Liver (tissue), 9 donors: ENCODE data around the gene CEACAM16. TPM values are rescaled to one million over a fixed set of nuclear protein-coding genes. Genes with fewer than 3 reads are reported as not detected.

ENCODE experiments used
- DNase-seq: peaks from one replicate; pipeline ENCODE4 v3.0.0-alpha.2; 2017; ENCODE audit warnings: low spot score
- H3K27ac ChIP-seq, 2 donors: one replicate each; pipeline ENCODE4 v1.7.0; 2013; ENCODE audit warnings: inconsistent platforms in 2 of 2, low read length in 2 of 2, control low read depth in 1 of 2, low read depth in 1 of 2, mild to moderate bottlenecking in 1 of 2
- H3K27me3 ChIP-seq, 4 donors: one replicate each; pipeline versions ENCODE4 v1.6.1 to v1.7.0; 2013; ENCODE audit warnings: low read length in 3 of 4, inconsistent platforms in 1 of 4, mild to moderate bottlenecking in 1 of 4, moderate library complexity in 1 of 4; ENCODE audit not compliant: control insufficient read depth in 4 of 4, insufficient read depth in 4 of 4
- H3K36me3 ChIP-seq, 4 donors: one replicate each; pipeline versions ENCODE4 v1.6.1 to v1.7.0; 2013; ENCODE audit warnings: low read length in 3 of 4, mild to moderate bottlenecking in 3 of 4, low read depth in 1 of 4, moderate library complexity in 1 of 4; ENCODE audit not compliant: control insufficient read depth in 4 of 4, insufficient read depth in 3 of 4
- H3K4me1 ChIP-seq, 4 donors: one replicate each; pipeline versions ENCODE4 v1.6.1 to v1.7.0; 2013; ENCODE audit warnings: low read length in 3 of 4, mild to moderate bottlenecking in 3 of 4, moderate library complexity in 1 of 4; ENCODE audit not compliant: control insufficient read depth in 4 of 4, insufficient read depth in 4 of 4
- H3K4me3 ChIP-seq, 3 donors: one replicate each; pipeline versions ENCODE4 v1.6.1 to v1.7.0; 2013; ENCODE audit warnings: low read length in 3 of 3, control low read depth in 1 of 3, low read depth in 1 of 3, mild to moderate bottlenecking in 1 of 3
- H3K9ac ChIP-seq, 2 donors: one replicate each; pipeline ENCODE4 v1.7.0; 2013; ENCODE audit warnings: low read length in 2 of 2, mild to moderate bottlenecking in 2 of 2, moderate library complexity in 2 of 2, control low read depth in 1 of 2, low read depth in 1 of 2
- H3K9me3 ChIP-seq, 4 donors: one replicate each; pipeline versions ENCODE4 v1.6.1 to v1.7.0; 2013; ENCODE audit warnings: low read length in 3 of 4; ENCODE audit not compliant: control insufficient read depth in 4 of 4
- ATF3 ChIP-seq: IDR thresholded peaks from 2 replicates; pipeline ENCODE4 v1.6.1; 2016; ENCODE audit warnings: antibody characterized with exemption
- CTCF ChIP-seq: fragments of 150-350 bp; IDR thresholded peaks from 2 replicates; pipeline ENCODE4 v1.5.1; 2017; ENCODE audit warnings: improper control_type of control experiment, low read depth, low read length; ENCODE audit not compliant: missing input control
- EGR1 ChIP-seq, 2 donors: IDR thresholded peaks; 2 replicates each; pipeline ENCODE4 v1.6.1; 2016 to 2018; ENCODE audit warnings: antibody characterized with exemption in 2 of 2, low read depth in 2 of 2
- FOXA1 ChIP-seq: IDR thresholded peaks from 2 replicates; pipeline ENCODE4 v1.6.1; 2016; ENCODE audit warnings: antibody characterized with exemption
- FOXA2 ChIP-seq: IDR thresholded peaks from 2 replicates; pipeline ENCODE4 v1.6.1; 2016; ENCODE audit warnings: antibody characterized with exemption
- GABPA ChIP-seq, 2 donors: IDR thresholded peaks in 1 of 2; conservative IDR thresholded peaks in 1 of 2; 2 replicates each; pipeline ENCODE4 v1.6.1; 2016; ENCODE audit warnings: antibody characterized with exemption in 2 of 2, mild to moderate bottlenecking in 1 of 2, moderate library complexity in 1 of 2
- HNF4A ChIP-seq, 2 donors: conservative IDR thresholded peaks; 2 replicates each; pipeline ENCODE4 v1.6.1; 2016; ENCODE audit warnings: antibody characterized with exemption in 2 of 2, mild to moderate bottlenecking in 2 of 2
- HNF4G ChIP-seq: IDR thresholded peaks from 2 replicates; pipeline ENCODE4 v1.6.1; 2016; ENCODE audit warnings: antibody characterized with exemption
- JUND ChIP-seq, 2 donors: IDR thresholded peaks; 2 replicates each; pipeline ENCODE4 v1.6.1; 2016; ENCODE audit warnings: antibody characterized with exemption in 2 of 2
- NR2F2 ChIP-seq: IDR thresholded peaks from 2 replicates; pipeline ENCODE4 v1.6.1; 2016; ENCODE audit warnings: antibody characterized with exemption
- RAD21 ChIP-seq, 2 donors: IDR thresholded peaks; 2 replicates each; pipeline ENCODE4 v1.6.1; 2016; ENCODE audit warnings: antibody characterized with exemption in 2 of 2, mild to moderate bottlenecking in 2 of 2
- REST ChIP-seq: IDR thresholded peaks from 2 replicates; pipeline ENCODE4 v1.6.1; 2016; ENCODE audit warnings: antibody characterized with exemption, mild to moderate bottlenecking
- RXRA ChIP-seq, 2 donors: IDR thresholded peaks; 2 replicates each; pipeline ENCODE4 v1.6.1; 2017 to 2018; ENCODE audit warnings: antibody characterized with exemption in 2 of 2, mild to moderate bottlenecking in 1 of 2
- SP1 ChIP-seq: IDR thresholded peaks from 2 replicates; pipeline ENCODE4 v1.6.1; 2018; ENCODE audit warnings: antibody characterized with exemption, mild to moderate bottlenecking
- TAF1 ChIP-seq: conservative IDR thresholded peaks from 2 replicates; pipeline ENCODE4 v1.6.1; 2016; ENCODE audit warnings: antibody characterized with exemption, mild to moderate bottlenecking
- YY1 ChIP-seq: IDR thresholded peaks from 2 replicates; pipeline ENCODE4 v1.6.1; 2016; ENCODE audit warnings: antibody characterized with exemption, mild to moderate bottlenecking
- ZBTB33 ChIP-seq: IDR thresholded peaks from 2 replicates; pipeline ENCODE4 v1.6.1; 2016; ENCODE audit warnings: antibody characterized with exemption
- WGBS: extraction: QIAGEN DNeasy Blood & Tissue Kit; methylation state at CpG from one replicate; pipeline ENCODE4 v1.1.7; 2013; 5-methylcytosine and 5-hydroxymethylcytosine counted together
- polyA plus RNA-seq, 2 donors: library from polyadenylated mRNA; stranded (reverse) in 1 of 2; unstranded in 1 of 2; fragments of 200-250 nt in 1 of 2; fragments of >200 nt in 1 of 2; fragmentation: Nextera tagmentation in 1 of 2; extraction: Ambion mirVana in 1 of 2; gene quantifications; one replicate each; pipeline versions ENCODE4 v1.2.1 to v1.2.3, GENCODE V29; 2013 to 2015
- total RNA-seq, 2 donors: library from RNA; depleted of rRNA; stranded (reverse); fragments of >200 nt; gene quantifications; one replicate each; pipeline ENCODE4 v1.2.3, GENCODE V29; 2014
- TF ChIP-seq, protein P1 (sequence below): IDR thresholded peaks from 2 replicates; pipeline ENCODE4 v1.6.1; 2016; ENCODE audit warnings: antibody characterized with exemption
- donor health status: healthy.
- donor health status: healthy.
- donor health status: healthy.
- donor health status: healthy.
- donor health status: healthy.

The CEACAM16 gene
- total and polyA plus RNA-seq, 4 donors, result 0.09 TPM; not detected in 3

DNA sequence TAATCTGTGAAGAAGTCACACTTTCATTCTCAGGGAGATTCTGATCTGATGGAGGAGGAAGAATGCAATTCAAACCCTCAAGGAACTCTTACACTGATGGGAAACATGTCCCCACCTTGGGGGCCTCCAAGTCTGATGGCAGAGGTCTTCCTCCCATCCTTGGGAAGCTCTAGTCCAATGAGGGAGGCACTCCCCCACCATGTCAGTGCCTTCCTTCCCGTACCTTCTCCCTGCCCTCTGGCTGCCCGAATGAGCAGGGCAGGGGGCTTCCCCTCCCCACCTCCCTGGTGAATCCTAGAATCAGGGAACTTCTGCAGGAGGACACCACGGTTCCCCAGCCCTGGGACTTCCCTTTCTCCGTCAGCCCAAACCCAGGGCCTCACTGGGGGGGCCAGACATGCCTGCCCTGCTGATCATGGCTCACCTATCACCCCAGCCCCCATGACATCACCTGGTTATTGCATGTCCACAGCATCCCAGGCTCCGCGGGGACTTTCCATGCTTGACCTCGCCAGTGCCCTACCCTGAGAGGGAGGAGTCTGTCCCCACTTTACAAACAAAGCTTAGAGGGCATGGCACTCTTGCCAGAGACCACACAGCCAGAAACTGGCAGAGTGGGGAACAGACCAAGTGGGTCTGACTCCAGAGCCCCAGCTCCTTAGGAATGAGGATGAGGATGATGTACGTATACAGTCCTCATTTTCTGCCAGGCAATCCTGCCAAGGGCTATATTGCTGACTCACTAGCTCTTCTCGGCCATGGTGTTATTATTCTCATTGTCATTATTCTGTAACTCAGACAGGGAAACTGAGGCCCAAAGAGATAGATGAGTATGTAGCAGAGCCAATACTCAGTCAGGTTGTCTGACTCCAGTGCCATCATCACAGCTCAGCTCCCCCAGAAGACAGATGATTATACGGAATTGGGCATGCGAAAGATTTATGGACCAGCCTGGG is 39.9 kb downstream of the CEACAM16 start (continued):
- no peak for TF ChIP-seq ZBTB33

- H3K27ac ChIP-seq, result peak overlapping the region; percentile 79 to 86
- no peaks in the 10 kb centered on the region for H3K27me3 ChIP-seq
- H3K9me3 ChIP-seq, result no peaks in the 10 kb centered on the region
- DNase-seq, result peak; percentile 30
- 37% methylated on average over 3 of the region's 3 CpGs for WGBS
- peaks cover 25 to 77% (median 61%) of the 10 kb centered on the region in 4 donors for H3K4me1 ChIP-seq
- H3K36me3 ChIP-seq, result no peaks in the 10 kb centered on the region
- no peak overlapping the region for H3K4me3 ChIP-seq
- H3K9ac ChIP-seq, result peak overlapping the region; percentile 9 to 69
- TF ChIP-seq FOXA1 (no peak), EGR1 (IDR thresholded peaks at IDR 0.05; ENCODE audit: low read depth in 2 of 2) (no peak), HNF4G (peak; percentile 50), GABPA (IDR thresholded peaks at IDR 0.05 in 1 of 2, conservative IDR thresholded peaks at IDR 0.05 in 1 of 2) (no peak), RAD21 (IDR thresholded peaks at IDR 0.05) (peak in 1 of 2 donors; percentile 21), JUND (IDR thresholded peaks at IDR 0.05) (no peak), SP1 (peak; percentile 76), FOXA2 (no peak), REST (no peak), TAF1 (no peak), RXRA (IDR thresholded peaks at IDR 0.05) (peak; percentile 42 to 60), CTCF (no peak), ZBTB33 (no peak), HNF4A (conservative IDR thresholded peaks at IDR 0.05) (peak; percentile 56 to 74), YY1 (peak; percentile 19), ATF3 (no peak), NR2F2 (no peak)
- TF ChIP-seq, protein P1, sequence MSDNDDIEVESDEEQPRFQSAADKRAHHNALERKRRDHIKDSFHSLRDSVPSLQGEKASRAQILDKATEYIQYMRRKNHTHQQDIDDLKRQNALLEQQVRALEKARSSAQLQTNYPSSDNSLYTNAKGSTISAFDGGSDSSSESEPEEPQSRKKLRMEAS, result peak; percentile 17
Measured at GRCh38 chr19:44740351-44740824, 41.4 kb downstream of the CEACAM16 start.
